HG02642 (cell line): ENCODE measurements around the gene ZNF423.
"Not testable (repeated sequence)": the region's sequence is repeated elsewhere in the genome, so short reads cannot be mapped to it uniquely, and the experiment has no call there.

ENCODE experiments used
- ATAC-seq: cut with Tn5 transposase; IDR thresholded peaks from one replicate; pipeline ENCODE4 v1.9.1; 2021; ENCODE audit warnings: mild to moderate bottlenecking; ENCODE audit not compliant: unreplicated experiment, poor library complexity

Gene ZNF423

GRCh38 chr16:49874613-49875237, 18.8 kb upstream of the ZNF423 start:
- ATAC-seq, result no peak

GRCh38 chr16:49871824-49872223, 15.9 kb upstream of the ZNF423 start:
- not testable (repeated sequence) for ATAC-seq

GRCh38 chr16:49869731-49870130, 13.8 kb upstream of the ZNF423 start:
- ATAC-seq, result no peak

GRCh38 chr16:49867796-49868668, 12.1 kb upstream of the ZNF423 start:
- ATAC-seq, result no peak

GRCh38 chr16:49867234-49867633, 11.3 kb upstream of the ZNF423 start:
- ATAC-seq, result no peak

GRCh38 chr16:49866595-49867071, 10.7 kb upstream of the ZNF423 start:
- ATAC-seq, result no peak

GRCh38 chr16:49862694-49863093, 6.8 kb upstream of the ZNF423 start:
- ATAC-seq, result no peak

- no peak for ATAC-seq
These were observed 5.4 kb upstream of the ZNF423 start for GRCh38 chr16:49861299-49861698.

GRCh38 chr16:49860593-49860992, 4.7 kb upstream of the ZNF423 start:
- no peak for ATAC-seq

- no peak for ATAC-seq
These were observed 3.4 kb upstream of the ZNF423 start for GRCh38 chr16:49859125-49859811.

GRCh38 chr16:49858200-49859124, 2.5 kb upstream of the ZNF423 start:
- no peak for ATAC-seq

- no peak for ATAC-seq
These were observed 1.7 kb upstream of the ZNF423 start for GRCh38 chr16:49857423-49858181.

- no peak for ATAC-seq
These were observed 889 bp upstream of the ZNF423 start for GRCh38 chr16:49856672-49857330.

- peak; percentile 74 for ATAC-seq
These were observed 561 bp downstream of the ZNF423 start for GRCh38 chr16:49855280-49855821.

GRCh38 chr16:49854796-49855203, 1.1 kb downstream of the ZNF423 start:
- ATAC-seq, result peak; percentile 9

- no peak for ATAC-seq
These were observed 1.6 kb downstream of the ZNF423 start for GRCh38 chr16:49854188-49854795.

GRCh38 chr16:49852279-49852678, 3.6 kb downstream of the ZNF423 start:
- no peak for ATAC-seq

- ATAC-seq, result no peak
These were observed 4.5 kb downstream of the ZNF423 start for GRCh38 chr16:49851468-49851787.
